HG03520 (cell line): ENCODE results near the gene GRAMD1C.
"Not testable (repeated sequence)": the region's sequence is repeated elsewhere in the genome, so short reads cannot be mapped to it uniquely, and the experiment has no call there.

ENCODE experiments used
- ATAC-seq: cut with Tn5 transposase; IDR thresholded peaks from one replicate; pipeline ENCODE4 v1.9.1; 2021; ENCODE audit warnings: mild to moderate bottlenecking, moderate library complexity; ENCODE audit not compliant: unreplicated experiment

The GRAMD1C gene

GRCh38 chr3:113838631-113839209, at the start of gene GRAMD1C:
TSS of gene GRAMD1C (plus strand) at chr3:113838788. CDS start at chr3:113838910, 122 bp downstream.
- peak; percentile 94 for ATAC-seq

GRCh38 chr3:113791381-113791780, 47.2 kb upstream of the GRAMD1C start:
- ATAC-seq, result no peak

GRCh38 chr3:113794526-113794925, 44.1 kb upstream of the GRAMD1C start:
- no peak for ATAC-seq

GRCh38 chr3:113795693-113796092, 42.9 kb upstream of the GRAMD1C start:
- no peak for ATAC-seq

DNA sequence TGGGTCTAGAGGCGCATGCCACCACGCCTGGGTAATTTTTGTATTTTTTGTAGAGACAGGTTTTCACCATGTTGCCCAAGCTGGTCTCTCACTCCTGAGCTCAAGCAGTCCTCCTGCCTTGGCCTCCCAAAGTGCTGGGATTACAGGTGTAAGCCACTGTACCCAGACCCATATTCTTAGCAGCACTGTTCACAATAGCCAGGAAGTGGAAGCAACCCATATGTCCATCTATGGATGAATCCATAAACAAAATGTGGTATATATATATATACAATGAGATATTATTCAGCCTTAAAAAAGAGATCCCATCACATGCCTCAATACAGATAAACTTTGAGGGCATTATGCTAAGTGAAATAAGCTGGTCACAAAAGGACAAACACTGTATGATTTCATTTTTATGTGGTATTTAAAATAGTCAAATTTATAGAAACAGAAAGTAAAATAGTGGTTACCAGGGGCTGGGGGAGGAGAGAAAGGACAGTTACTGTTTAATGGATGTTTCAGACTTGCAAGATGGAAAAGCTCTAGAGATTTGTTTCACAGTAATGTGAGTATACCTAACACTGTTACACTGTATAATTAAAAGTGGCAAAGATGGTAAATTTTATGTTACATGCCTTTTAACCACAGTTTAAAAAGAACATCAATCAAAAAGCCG, 35.7 kb upstream of the GRAMD1C start:
- no peak for ATAC-seq

- no peak for ATAC-seq
These were observed 33.9 kb upstream of the GRAMD1C start for GRCh38 chr3:113804661-113805060.

GRCh38 chr3:113805249-113805648, 33.3 kb upstream of the GRAMD1C start:
- ATAC-seq, result no peak

DNA sequence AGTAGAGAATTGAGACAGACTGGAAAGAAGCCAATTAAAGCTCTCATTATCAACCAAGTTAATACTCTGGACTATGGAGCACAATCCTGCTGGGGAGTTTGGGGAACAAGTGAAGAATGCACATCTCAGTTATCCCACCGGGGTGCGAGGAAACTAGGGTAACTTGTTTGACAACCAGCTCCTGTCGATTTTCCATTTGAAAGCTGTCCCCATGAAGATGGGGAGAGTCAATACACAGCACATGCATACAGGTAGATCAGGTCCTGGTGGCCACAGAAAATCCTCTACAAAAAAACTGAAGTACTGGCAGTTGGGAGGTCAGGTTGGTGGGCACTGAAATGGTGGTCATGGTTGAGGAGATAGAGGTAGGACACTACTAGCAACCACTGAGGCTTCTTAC, 25.7 kb upstream of the GRAMD1C start:
- no peak for ATAC-seq

DNA sequence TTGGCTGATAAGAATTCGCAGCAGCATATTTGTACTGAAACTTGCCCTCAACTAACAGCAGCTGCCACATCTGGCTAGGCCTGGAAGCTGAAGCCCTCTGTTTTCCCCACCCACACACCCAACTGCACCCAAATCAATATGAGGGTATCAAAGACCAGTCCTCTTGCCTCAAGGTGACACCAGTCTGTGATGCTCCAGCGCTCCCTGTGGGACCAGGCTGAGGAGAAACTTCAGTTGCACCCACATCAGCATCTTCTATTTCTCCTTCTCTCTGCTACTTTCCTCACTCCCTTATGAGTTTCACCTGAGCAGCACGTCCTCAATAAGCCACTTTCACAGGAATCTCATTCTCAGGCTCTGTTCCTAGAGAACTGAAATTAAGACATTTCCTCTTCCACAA, 18.7 kb upstream of the GRAMD1C start:
- ATAC-seq, result no peak

- ATAC-seq, result peak; percentile 61
These were observed 13.5 kb upstream of the GRAMD1C start for GRCh38 chr3:113825090-113825489.

DNA sequence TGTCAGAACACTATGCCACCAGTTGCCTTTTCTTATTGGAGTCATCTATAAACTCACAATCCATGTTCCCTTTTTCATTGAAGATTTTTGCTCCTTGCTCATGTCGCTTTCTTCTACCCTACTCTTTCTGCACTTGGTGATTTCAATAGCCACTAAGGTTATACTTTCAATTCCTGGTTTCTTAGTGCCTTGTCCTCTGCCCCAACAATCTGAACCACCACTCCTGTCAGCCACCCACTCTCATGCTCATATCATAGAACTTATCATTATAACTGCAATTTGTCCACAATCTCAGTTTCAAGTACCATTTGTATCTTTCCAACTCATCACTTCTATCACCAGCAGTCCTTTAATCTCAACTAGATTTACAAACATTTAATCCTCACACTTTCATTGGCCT, 10.0 kb upstream of the GRAMD1C start:
- ATAC-seq, result no peak

- no peak for ATAC-seq
These were observed 8.8 kb upstream of the GRAMD1C start for GRCh38 chr3:113829576-113830354.

DNA sequence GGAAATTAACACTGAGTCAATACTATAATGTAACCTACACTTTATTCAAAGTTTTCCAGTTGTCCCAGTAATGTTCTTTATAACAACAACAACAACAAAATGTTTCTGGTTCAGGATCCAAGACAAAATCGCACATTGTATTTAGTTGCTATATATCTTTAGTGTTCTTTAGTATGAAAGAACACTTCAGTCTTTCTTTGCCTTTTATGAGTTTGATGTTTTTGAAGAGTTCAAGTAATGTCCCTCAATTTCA, 7.6 kb upstream of the GRAMD1C start:
- no peak for ATAC-seq

DNA sequence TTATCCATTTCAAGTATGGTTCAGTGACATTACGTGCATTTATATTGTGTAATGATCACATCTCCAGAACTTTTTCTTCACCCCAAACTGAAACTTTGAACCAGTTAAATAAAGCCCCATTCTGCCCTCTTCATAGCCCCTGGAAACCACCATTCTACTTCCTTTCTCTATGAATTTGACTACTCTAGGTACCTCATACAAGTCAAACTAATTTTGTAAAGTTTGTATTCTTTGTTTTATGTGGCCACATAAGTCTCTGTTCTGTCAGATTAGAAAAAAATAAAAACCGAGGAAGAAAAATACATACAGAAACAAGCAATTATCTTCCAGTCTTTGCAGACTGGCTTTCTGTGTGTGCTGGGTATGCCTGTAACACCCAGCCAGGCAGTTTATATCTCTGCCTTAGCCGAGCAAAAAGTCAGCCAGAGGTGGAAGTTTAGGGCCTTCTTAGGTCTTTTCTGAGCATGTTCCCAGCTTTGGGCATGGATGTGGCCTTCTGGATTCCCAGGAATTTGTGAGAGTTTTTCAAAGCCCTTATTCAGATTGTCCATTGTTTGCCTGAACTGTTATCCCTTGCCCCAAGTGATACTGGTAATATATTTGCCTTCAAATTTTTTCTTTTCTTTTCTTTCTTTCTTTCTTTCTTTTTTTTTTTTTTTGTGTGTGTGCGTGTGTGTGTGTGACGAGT, 6.0 kb upstream of the GRAMD1C start:
- ATAC-seq, result peak; percentile 59

GRCh38 chr3:113834983-113835382, 3.6 kb upstream of the GRAMD1C start:
- no peak for ATAC-seq

DNA sequence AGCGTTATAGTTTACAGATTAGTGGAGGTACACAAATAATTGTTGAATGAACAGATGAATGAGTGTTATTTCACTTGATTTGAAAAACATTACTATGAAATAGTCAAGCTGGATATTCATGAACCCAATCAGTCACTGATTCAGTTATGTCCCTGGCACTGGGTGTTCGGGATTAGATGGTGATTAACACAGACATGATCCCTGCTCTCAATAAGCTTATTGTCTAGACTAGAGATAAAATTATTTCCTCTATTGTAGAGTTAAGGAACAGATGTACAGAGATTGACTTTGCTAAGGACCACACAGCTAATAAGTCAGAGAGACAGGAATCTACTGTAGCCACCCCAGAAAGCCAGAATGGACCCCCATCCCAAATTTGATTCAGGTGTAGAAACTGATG, 963 bp downstream of the GRAMD1C start:
- no peak for ATAC-seq

- ATAC-seq, result no peak
These were observed 6.1 kb downstream of the GRAMD1C start for GRCh38 chr3:113844622-113845222.

GRCh38 chr3:113847247-113847646, 8.7 kb downstream of the GRAMD1C start:
- no peak for ATAC-seq

GRCh38 chr3:113847664-113848461, 9.3 kb downstream of the GRAMD1C start:
- no peak for ATAC-seq

GRCh38 chr3:113849071-113849470, 10.5 kb downstream of the GRAMD1C start:
- not testable (repeated sequence) for ATAC-seq

- ATAC-seq, result not testable (repeated sequence)
These were observed 11.3 kb downstream of the GRAMD1C start for GRCh38 chr3:113849841-113850240.
